ENCODE measurements around the gene DGKD.

- TF ChIP-seq, protein P1, sequence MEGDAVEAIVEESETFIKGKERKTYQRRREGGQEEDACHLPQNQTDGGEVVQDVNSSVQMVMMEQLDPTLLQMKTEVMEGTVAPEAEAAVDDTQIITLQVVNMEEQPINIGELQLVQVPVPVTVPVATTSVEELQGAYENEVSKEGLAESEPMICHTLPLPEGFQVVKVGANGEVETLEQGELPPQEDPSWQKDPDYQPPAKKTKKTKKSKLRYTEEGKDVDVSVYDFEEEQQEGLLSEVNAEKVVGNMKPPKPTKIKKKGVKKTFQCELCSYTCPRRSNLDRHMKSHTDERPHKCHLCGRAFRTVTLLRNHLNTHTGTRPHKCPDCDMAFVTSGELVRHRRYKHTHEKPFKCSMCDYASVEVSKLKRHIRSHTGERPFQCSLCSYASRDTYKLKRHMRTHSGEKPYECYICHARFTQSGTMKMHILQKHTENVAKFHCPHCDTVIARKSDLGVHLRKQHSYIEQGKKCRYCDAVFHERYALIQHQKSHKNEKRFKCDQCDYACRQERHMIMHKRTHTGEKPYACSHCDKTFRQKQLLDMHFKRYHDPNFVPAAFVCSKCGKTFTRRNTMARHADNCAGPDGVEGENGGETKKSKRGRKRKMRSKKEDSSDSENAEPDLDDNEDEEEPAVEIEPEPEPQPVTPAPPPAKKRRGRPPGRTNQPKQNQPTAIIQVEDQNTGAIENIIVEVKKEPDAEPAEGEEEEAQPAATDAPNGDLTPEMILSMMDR (IDR thresholded peaks at IDR 0.05; ENCODE audit: insufficient read depth, low read depth, low read length), result no peak
- TF ChIP-seq EZH2 (IDR thresholded peaks at IDR 0.05; ENCODE audit: insufficient read depth, low read length), result no peak
Measured at GRCh38 chr2:233489666-233490065, 135.4 kb downstream of the DGKD start.
